ENCODE results near the gene PREB.
"Not testable (repeated sequence)": the region's sequence is repeated elsewhere in the genome, so short reads cannot be mapped to it uniquely, and the experiment has no call there.

PREB gene

GRCh38 chr2:27117995-27118524, 16.4 kb downstream of the PREB start:
- Histone ChIP-seq H3K4me3 (ENCODE audit: insufficient read depth, low read length, poor library complexity, severe bottlenecking) (no peak overlapping the region), H3K27me3 (ENCODE audit: low read length) (no peaks in the 10 kb centered on the region), H3K36me3 (ENCODE audit: low read length) (no peaks in the 10 kb centered on the region), H3K79me2 (ENCODE audit: insufficient read depth, low read length) (no peaks in the 10 kb centered on the region), H2AFZ (ENCODE audit: low read depth, low read length, severe bottlenecking) (no peak overlapping the region), H4K20me1 (ENCODE audit: low read depth, low read length) (no peaks in the 10 kb centered on the region), H3K9me3 (ENCODE audit: insufficient read depth, low read length) (no peaks in the 10 kb centered on the region), H3K9me2 (replicated peaks; ENCODE audit: insufficient read depth, low read length) (no peaks in the 10 kb centered on the region), H3K4me2 (ENCODE audit: low read depth, low read length, poor library complexity, severe bottlenecking) (no peak overlapping the region), H3F3A (ENCODE audit: insufficient read depth) (no peaks in the 10 kb centered on the region), H3K27ac (ENCODE audit: low read depth, low read length) (no peak overlapping the region), H3K9ac (ENCODE audit: low read length) (no peak overlapping the region)
- TF ChIP-seq, protein P1, sequence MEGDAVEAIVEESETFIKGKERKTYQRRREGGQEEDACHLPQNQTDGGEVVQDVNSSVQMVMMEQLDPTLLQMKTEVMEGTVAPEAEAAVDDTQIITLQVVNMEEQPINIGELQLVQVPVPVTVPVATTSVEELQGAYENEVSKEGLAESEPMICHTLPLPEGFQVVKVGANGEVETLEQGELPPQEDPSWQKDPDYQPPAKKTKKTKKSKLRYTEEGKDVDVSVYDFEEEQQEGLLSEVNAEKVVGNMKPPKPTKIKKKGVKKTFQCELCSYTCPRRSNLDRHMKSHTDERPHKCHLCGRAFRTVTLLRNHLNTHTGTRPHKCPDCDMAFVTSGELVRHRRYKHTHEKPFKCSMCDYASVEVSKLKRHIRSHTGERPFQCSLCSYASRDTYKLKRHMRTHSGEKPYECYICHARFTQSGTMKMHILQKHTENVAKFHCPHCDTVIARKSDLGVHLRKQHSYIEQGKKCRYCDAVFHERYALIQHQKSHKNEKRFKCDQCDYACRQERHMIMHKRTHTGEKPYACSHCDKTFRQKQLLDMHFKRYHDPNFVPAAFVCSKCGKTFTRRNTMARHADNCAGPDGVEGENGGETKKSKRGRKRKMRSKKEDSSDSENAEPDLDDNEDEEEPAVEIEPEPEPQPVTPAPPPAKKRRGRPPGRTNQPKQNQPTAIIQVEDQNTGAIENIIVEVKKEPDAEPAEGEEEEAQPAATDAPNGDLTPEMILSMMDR (IDR thresholded peaks at IDR 0.05; ENCODE audit: insufficient read depth, low read length, poor library complexity, severe bottlenecking) = no peak
- no peak for TF ChIP-seq EZH2phosphoT487 (conservative IDR thresholded peaks at IDR 0.05; ENCODE audit: low read length)

DNA sequence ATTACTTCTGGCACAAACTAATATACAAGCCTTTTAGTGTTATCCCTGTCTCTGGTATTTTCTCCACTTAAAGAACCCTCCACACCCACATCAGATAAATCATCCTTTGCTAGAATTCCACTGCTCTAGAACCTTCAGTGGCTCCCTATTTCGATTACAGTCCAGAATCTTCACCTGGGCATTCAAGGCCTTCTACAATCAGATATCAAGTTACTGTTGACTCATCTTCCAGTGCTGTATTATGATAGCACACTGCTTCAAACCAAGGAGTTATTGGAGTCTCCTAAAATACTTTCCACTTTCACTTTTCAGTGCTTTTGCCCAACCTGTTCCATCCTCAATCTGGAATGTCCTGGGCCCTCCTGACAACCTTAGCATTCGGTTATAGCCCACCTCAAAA, 18.9 kb downstream of the PREB start:
- Histone ChIP-seq H3K9me3 (ENCODE audit: insufficient read depth, low read length) (no peaks in the 10 kb centered on the region), H4K20me1 (ENCODE audit: low read depth, low read length) (no peaks in the 10 kb centered on the region), H3K9me2 (replicated peaks; ENCODE audit: insufficient read depth, low read length) (no peaks in the 10 kb centered on the region), H3F3A (ENCODE audit: insufficient read depth) (no peaks in the 10 kb centered on the region), H3K27ac (ENCODE audit: low read depth, low read length) (no peak overlapping the region), H3K27me3 (ENCODE audit: low read length) (no peaks in the 10 kb centered on the region), H3K36me3 (ENCODE audit: low read length) (no peaks in the 10 kb centered on the region), H2AFZ (ENCODE audit: low read depth, low read length, severe bottlenecking) (no peak overlapping the region), H3K4me3 (ENCODE audit: insufficient read depth, low read length, poor library complexity, severe bottlenecking) (no peak overlapping the region), H3K9ac (ENCODE audit: low read length) (no peak overlapping the region), H3K4me2 (ENCODE audit: low read depth, low read length, poor library complexity, severe bottlenecking) (no peak overlapping the region), H3K79me2 (ENCODE audit: insufficient read depth, low read length) (no peaks in the 10 kb centered on the region)
- TF ChIP-seq, protein P1 (IDR thresholded peaks at IDR 0.05; ENCODE audit: insufficient read depth, low read length, poor library complexity, severe bottlenecking) = no peak
- no peak for TF ChIP-seq EZH2phosphoT487 (conservative IDR thresholded peaks at IDR 0.05; ENCODE audit: low read length)

- not testable (repeated sequence) for H4K20me1 ChIP-seq (ENCODE audit: low read depth, low read length); H2AFZ ChIP-seq (ENCODE audit: low read depth, low read length, severe bottlenecking); H3K4me2 ChIP-seq (ENCODE audit: low read depth, low read length, poor library complexity, severe bottlenecking)
These were observed 22.9 kb downstream of the PREB start for GRCh38 chr2:27111392-27112078.

DNA sequence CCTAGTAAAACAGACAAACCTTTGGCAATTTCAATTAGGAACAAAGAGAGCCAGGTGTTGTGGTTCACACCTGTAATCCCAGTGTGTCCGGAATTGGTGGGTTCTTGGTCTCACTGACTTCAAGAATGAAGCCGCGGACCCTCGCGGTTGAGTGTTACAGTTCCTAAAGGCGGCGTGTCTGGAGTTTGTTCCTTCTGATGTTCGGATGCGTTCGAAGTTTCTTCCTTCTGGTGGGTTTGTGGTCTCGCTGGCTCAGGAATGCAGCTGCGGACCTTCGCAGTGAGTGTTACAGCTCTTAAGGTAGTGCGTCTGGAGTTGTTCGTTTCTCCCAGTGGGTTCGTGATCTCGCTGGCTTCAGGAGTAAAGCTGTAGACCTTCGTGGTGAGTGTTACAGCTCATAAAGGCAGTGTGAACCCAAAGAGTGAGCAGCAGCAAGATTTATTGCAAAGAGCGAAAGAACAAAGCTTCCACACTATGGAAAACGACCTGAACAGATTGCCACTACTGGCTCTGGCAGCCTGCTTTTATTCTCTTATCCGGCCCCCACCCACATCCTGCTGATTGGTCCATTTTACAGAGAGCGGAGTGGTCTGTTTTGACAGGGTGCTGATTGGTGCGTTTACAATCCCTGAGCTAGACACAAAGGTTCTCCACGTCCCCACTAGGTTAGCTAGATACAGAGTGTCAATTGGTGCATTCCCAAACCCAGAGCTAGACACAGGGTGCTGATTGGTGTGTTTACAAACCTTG, 23.7 kb downstream of the PREB start:
- H3K9ac ChIP-seq (ENCODE audit: low read length); H2AFZ ChIP-seq (ENCODE audit: low read depth, low read length, severe bottlenecking); H3F3A ChIP-seq (ENCODE audit: insufficient read depth); H3K27ac ChIP-seq (ENCODE audit: low read depth, low read length); H3K4me2 ChIP-seq (ENCODE audit: low read depth, low read length, poor library complexity, severe bottlenecking); H3K9me3 ChIP-seq (ENCODE audit: insufficient read depth, low read length); H3K4me3 ChIP-seq (ENCODE audit: insufficient read depth, low read length, poor library complexity, severe bottlenecking); H3K27me3 ChIP-seq (ENCODE audit: low read length); H4K20me1 ChIP-seq (ENCODE audit: low read depth, low read length); H3K9me2 ChIP-seq (replicated peaks; ENCODE audit: insufficient read depth, low read length); H3K36me3 ChIP-seq (ENCODE audit: low read length); H3K79me2 ChIP-seq (ENCODE audit: insufficient read depth, low read length): not testable (repeated sequence)

More at GRCh38 chr2:27111392-27112078, 22.9 kb downstream of the PREB start:
- H3K79me2 ChIP-seq (ENCODE audit: insufficient read depth, low read length); H3K9me2 ChIP-seq (replicated peaks; ENCODE audit: insufficient read depth, low read length); H3K9me3 ChIP-seq (ENCODE audit: insufficient read depth, low read length); H3K4me3 ChIP-seq (ENCODE audit: insufficient read depth, low read length, poor library complexity, severe bottlenecking); H3K27ac ChIP-seq (ENCODE audit: low read depth, low read length); H3K9ac ChIP-seq (ENCODE audit: low read length); H3K27me3 ChIP-seq (ENCODE audit: low read length); H3K36me3 ChIP-seq (ENCODE audit: low read length); H3F3A ChIP-seq (ENCODE audit: insufficient read depth): not testable (repeated sequence)
